A204.1 (cell line): Measurements from ENCODE around the gene DEFB132.

ENCODE experiments used
- FAIRE-seq: peaks from 2 replicates; lab custom pipeline; 2012; peaks lifted over from hg19 to GRCh38; lab: Jason Lieb, UNC

The DEFB132 gene

GRCh38 chr20:266596-267562, 9.4 kb downstream of the DEFB132 start:
- FAIRE-seq: peak; percentile 29

DNA sequence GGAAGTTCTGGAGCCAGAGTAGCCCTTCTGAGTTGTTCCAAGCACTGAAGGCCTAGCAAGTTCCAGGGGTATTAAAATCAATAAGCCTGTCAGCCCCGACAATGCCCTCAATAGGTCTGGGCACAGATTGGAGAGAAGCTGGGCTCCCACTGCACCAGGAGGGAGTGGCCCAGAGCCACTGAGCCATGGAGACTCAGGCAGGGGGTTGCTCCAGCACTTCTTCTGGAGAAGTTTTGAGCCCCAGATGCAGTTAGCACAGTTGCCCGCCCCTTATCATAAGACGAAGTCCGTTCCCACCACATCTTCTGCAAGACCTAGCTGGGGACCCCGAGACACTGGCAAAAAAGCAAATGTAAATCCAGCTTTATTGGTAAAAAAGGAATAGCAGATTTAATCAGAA, 13.0 kb downstream of the DEFB132 start:
- no peak for FAIRE-seq

GRCh38 chr20:271069-271468, 13.5 kb downstream of the DEFB132 start:
- no peak for FAIRE-seq

- FAIRE-seq: no peak
Measured at GRCh38 chr20:271528-271927, 14.0 kb downstream of the DEFB132 start.

DNA sequence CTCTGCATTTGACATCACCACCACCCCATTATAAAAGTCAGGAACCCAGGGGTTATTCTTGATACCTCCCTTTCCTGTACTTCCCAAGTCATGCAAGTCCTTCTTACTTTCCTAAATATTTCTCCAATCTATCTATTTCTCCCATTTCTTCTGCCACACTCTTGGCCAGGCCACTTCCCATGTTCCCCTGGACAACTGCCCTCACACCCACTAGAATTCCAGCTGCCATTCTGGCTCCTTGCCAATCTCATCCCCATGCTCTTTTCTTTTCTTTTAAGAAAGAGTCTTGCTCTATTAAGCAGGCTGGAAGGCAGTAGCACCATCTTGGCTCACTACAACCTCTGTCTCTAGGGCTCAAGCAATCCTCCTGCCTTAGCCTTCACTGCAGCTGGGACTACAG, 15.2 kb downstream of the DEFB132 start:
- no peak for FAIRE-seq

DNA sequence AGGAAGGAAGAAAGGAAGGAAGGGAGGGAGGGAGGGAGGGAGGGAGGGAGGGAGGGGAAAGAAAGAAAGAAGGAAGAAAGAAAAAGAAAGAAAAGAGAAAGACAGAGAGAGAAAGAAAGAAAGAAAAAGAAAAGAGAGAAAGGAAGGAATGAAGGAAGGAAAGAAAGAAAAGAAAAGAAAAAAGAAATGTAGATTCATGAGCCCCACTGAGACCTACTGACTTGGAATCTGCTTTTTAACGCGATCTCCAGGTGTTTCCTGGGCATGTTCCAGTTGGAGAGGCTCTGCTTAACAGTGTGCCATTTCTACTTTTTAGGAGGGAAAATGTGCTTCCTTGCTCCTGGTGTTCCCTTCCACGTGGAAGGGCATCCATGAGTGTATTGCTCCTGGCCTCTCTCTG, 16.4 kb downstream of the DEFB132 start:
- FAIRE-seq: no peak

- FAIRE-seq: no peak
Measured at GRCh38 chr20:275791-276190, 18.3 kb downstream of the DEFB132 start.

DNA sequence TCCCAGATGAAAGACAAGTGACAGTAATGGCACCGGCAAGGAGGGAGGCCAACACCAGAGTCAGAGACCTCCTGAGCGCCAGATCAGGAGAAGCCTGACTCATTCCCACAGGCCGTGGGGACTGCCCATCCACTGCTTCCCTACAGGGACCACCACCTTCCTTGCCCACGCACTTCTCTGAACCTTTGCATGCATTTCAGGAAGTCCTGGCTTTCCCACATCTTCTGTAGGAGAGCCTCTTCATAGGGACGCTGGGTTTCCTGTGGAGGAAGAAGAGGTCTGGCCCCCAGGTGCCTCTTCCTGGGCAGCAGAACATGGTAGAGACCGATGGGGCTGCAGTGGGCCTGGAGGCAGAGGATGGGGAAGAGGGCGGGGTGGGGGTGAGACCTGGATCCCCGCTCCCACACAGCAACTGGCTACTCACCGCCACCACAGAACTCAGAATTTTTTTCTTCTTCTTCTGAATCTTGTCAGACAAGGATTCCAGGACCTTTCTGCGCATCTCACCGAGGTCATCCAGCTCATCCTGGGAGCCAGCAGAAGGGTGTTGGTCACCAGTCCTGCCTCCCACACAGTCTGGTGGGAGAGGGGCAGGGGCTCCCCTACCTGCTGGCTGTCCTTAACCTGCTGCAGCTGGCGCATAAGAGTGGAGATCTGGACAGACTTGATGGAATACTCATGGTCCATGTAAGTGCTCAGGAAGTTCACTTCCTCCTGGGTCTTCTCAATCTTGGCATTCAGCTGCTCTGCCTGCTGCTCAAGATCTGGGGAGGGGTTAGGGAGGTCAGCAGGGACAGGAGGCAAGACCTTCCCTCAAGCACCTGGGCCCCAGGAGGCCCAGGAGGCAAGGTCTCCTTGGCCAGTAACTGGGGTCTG, 19.3 kb downstream of the DEFB132 start:
- no peak for FAIRE-seq

DNA sequence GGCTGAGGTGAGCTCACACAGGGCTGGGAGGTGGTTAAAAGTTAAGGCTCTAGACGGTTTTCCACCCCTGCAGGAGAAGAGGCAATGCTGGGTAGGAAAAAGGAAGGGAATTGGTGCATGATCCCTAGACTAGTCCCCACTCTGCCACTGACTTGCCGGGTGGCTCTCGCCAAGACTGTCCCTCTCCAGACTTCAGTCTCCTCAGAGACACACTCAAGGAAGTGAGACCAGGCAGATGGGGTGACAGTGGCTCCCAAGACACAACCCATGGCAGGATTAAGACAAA, 19.9 kb downstream of the DEFB132 start:
- FAIRE-seq: no peak

DNA sequence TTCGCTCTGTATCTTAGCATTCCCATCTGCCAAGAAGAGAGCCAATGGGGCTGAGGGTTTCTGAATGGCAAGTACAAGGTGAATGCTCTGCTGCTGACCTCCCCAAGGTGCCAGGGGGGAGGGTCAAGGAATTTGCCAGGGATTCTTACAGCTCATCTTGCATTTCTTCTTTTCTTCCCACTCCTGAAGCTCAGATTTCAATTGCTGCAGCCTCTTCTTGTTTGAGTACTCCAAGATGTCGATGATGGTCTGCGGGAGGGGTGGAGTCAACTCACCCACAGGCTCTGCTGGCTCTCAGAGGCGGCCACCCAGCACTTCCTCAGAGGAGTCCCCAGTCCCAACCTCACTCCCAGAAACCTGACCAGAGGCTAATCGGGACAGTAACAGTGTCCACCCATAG, 20.7 kb downstream of the DEFB132 start:
- no peak for FAIRE-seq

- no peak for FAIRE-seq
Measured at GRCh38 chr20:278607-279571, 21.4 kb downstream of the DEFB132 start.

DNA sequence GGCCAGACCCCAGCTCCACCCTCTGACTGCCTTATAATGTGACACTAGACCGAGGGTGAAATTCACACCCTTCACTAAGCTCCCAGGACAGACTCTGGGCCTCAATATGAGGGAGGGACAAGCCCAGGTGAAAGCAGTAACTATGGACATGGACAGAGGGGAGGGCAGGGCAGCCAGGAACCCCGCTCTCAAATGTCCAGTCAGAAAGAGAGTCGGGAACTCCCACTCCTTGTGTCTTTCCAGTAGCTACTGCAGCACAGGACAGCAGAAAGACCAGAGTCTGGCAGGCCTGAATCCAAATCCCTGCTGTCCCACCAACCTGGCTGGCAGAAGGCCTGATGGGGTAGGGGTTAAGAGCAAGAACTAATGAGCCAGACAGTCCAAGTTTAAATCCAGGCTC, 26.6 kb downstream of the DEFB132 start:
- FAIRE-seq: no peak

DNA sequence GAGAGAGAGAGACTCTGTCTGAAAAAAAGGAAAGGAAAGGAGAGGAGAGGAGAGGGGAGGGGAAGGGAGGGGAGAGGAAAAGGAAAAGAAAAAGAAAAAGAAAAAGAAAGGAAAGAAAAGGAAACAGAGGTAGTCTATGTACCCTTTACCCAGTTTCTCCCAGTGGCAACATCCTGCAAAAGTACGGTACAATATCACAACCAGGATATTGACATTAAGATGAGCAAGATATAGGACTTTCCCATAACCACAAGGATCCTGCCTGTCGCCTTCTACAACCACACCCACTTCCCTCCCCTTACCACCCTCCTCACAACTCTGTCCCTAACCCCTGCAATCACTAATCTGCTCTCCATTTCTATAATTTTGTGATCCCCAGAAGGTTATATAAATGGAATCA, 29.0 kb downstream of the DEFB132 start:
- no peak for FAIRE-seq

DNA sequence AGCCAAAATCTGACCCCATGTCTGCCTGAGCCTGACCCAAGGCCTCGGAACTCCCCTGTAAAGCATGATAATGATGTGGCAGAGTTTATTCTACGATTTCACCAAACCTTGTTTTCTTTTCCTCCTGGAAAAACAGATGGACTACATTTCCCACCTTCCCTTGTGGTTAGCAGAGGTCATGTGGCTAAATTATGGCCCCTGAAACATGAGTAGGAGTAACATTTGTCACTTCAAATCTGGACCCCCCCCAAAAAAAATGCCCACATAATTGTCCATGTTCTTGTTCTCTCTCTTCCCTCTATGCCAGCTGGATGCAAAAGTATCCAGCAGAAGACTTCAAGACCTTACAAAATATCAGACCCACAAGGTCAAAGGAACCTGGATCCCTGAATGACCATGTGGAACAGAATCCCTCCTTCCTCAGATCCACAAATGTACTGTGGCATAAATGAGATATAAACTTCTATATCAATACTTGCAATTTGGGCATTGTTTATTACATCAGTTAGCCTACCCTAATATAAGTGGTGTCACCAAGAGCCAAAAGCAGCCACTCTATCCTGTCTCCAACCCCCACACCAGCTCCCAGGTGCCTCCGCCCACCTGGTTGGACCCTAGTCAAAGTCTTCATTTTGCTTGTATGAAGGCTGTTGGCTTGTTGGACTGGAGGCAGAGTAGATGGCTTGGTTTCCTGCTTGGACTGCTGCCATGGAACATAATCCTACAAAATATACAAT, 31.6 kb downstream of the DEFB132 start:
- FAIRE-seq: no peak

DNA sequence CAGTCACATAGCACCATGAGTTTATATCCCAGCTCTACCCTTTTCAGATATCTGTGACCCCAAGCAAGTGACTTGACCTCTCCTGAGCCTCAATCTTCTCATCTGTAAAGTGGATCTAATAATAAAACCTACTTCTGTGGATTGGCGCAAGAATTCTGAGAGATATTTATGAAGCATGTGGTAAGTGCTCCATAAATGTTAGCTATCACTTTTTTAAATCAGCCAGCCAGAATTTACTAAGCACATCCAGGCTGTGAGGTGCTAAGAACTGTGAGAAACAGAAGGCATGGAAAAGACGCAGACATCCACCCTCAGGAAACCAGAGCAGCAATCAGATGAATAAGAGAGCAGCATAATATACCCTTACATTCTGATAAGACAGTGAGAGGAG, 32.2 kb downstream of the DEFB132 start:
- no peak for FAIRE-seq

GRCh38 chr20:290084-290831, 32.7 kb downstream of the DEFB132 start, which contains the start of gene C20orf96:
Gene C20orf96 (minus strand): TSS chr20:290750. CDS start chr20:290610, 140 bp downstream.
- peak; percentile 89 for FAIRE-seq

- FAIRE-seq: no peak
Measured at GRCh38 chr20:294602-295001, 37.1 kb downstream of the DEFB132 start.

- no peak for FAIRE-seq
Measured at GRCh38 chr20:295804-296203, 38.3 kb downstream of the DEFB132 start.

DNA sequence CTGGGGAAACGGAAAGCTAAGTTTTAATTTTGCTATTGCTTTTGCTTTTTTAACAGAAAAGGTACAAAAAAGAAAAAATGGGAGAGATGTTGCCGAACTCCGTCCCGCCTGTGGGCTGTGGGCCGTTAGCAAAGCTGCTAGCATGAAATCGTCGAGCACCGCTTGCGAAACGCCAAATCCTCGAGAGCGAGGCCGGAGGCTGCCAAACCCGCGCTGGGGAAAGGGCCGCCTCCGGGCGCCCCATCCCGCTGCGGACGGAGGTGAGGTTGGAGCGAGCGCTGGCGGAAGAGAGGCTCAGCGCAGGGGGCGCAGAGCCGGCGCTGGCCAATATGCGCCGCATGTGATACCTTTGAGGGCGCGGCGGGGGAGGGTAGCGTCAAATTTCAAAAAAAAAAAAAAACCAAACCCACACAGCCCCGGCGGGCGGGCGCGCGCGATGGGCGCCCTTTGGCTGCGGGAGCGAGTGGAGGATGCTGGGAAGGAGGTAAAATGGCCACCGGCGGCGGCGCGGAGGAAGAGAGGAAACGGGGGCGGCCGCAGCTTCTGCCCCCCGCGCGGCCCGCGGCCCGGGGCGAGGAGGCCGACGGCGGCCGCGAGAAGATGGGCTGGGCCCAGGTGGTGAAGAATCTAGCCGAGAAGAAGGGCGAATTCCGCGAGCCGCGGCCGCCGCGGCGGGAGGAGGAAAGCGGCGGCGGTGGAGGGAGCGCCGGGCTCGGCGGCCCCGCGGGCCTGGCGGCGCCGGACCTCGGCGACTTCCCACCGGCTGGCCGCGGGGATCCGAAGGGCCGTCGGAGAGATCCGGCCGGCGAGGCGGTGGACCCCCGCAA, 39.8 kb downstream of the DEFB132 start, which contains the start of gene ZCCHC3:
TSS of gene ZCCHC3 (plus strand) at position 473 of the 827 bp plus-strand sequence. CDS start at position 490, 17 bp downstream.
- FAIRE-seq: peak; percentile 74
